ENCODE results near the gene LRCH1. TPM values are rescaled to one million over a fixed set of nuclear protein-coding genes. Genes with fewer than 3 reads are reported as not detected.

LRCH1 gene
- total and polyA plus RNA-seq, 2 of the 13 experiments (the other 11 are each of a cell fraction or from before 2014, with no cell fraction given), result 4.1 to 12.6 TPM

- TF ChIP-seq ATF4 (CRISPR knock-in tag; IDR thresholded peaks at IDR 0.05), result 0 out of 4 replicates have a peak, but pooled peaks of 1 of the 2 experiments have one; percentile 4
- TF ChIP-seq TEAD2 (CRISPR knock-in tag; IDR thresholded peaks at IDR 0.05), result no peak
- no peak for TF ChIP-seq AHR (CRISPR knock-in tag; IDR thresholded peaks at IDR 0.05)
- no peak for TF ChIP-seq ZSCAN29 (CRISPR knock-in tag; conservative IDR thresholded peaks at IDR 0.05)
- no peak for TF ChIP-seq PBX3 (CRISPR knock-in tag; IDR thresholded peaks at IDR 0.05; ENCODE audit: borderline replicate concordance)
- peak; percentile 18; the same call in 1 of the 2 replicates for TF ChIP-seq CHD4 (IDR thresholded peaks at IDR 0.05; ENCODE audit: borderline replicate concordance, low read length)
- no peak for TF ChIP-seq ZNF737 (CRISPR knock-in tag; IDR thresholded peaks at IDR 0.05; ENCODE audit: borderline replicate concordance)
Measured at GRCh38 chr13:46796129-46796514, 243.2 kb downstream of the LRCH1 start (continued).

DNA sequence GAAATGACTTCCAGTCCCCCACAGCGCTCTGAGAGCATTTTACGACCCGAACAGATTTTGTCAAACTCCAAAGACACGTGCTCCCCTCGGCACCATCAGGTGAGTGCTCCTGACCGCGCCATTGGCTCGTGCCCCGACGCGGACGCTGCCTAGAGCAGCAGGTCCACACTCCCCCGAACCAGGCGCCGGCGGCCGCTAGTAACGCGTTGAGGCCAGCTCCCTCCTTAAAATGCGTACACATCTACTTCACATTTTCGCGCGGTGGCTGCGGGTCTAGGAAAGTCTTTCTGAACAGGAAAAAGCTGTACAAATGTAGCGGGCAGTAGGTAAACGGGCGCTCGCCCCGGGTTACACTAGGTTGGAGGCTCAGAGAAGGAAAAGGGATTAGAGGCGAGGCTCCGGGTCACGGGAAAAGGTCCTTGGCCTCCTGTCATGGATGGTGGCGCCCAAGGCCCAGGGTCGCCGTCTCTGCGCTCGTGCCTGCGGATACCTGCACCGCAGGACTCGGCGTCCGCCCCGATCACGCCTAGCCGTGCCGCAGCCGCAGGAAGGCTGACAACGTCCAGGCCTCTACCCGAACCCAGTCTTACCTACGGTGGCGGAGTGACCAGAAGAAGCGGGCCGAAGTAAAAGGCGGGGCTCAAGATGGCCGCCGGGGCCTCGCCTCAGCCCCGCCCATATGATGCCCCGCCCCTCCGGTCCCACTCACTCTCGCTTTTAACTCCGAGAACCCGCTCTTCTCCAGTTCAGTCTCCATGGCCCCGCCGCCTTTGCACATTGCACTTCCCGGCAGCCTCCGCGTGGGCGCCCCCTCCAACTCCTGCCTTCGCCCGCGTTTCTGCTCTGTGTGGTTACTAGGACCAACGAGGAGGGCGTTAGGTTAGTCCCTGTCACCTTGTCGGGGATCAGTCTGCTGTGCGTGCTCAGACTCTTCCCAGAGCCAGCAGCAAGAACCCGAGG lies 243.8 kb downstream of the LRCH1 start, which contains the start of gene ESD:
ESD (minus strand) TSS at position 647 of the 960 bp plus-strand sequence. CDS start 5,748 bp downstream, outside the sequence.
- BruUV-seq (replicated peaks), result no TSS peak
- intact Hi-C loops (cut with micrococcal nuclease; ENCODE audit: unreplicated experiment), result loop anchor here (5.0 kb wide), 1 partner anchor 244 kb away; the partner anchor contains the start of gene LRCH1
- no peaks in the 10 kb centered on the region for H3K9me3 ChIP-seq (ENCODE audit: low read length)
- H3K4me1 ChIP-seq (ENCODE audit: insufficient read depth, low read length), result peaks cover 63% of the 10 kb centered on the region
- no peaks in the 10 kb centered on the region for H3K36me3 ChIP-seq (replicated peaks in 1 of 2; ENCODE audit: control insufficient read depth in 1 of 2, insufficient read depth in 2 of 2, low read length in 2 of 2)
- H3K27ac ChIP-seq (ENCODE audit: extremely low read length, insufficient read depth, low read length), result peak within 1 kb of the TSS; percentile 94
- H3K4me3 ChIP-seq (replicated peaks in 1 of 3; ENCODE audit: insufficient read depth in 1 of 3, low read depth in 2 of 3, low read length in 3 of 3), result peak within 1 kb of the TSS; percentile 60 to 95 (median 85)
- peak within 1 kb of the TSS; percentile 92 for H3K9ac ChIP-seq (ENCODE audit: insufficient read depth, low read depth, low read length)
- 1% methylated on average over 33 of the region's 77 CpGs for WGBS (ENCODE audit: low lambda C conversion rate)
- POLR2A ChIA-PET, result interaction anchor here (0.7 to 1.4 kb wide), 5 partner anchors 12 to 654 kb away, joined by 3 to 4 read pairs (median 3); no protein-coding TSS in a partner anchor
- DNase-seq (ENCODE audit: low spot score) (peak; percentile 90), FAIRE-seq (peak; percentile 74), ATAC-seq (peak; percentile 94)
- H4K20me1 ChIP-seq (ENCODE audit: insufficient read depth, low read length), result no peaks in the 10 kb centered on the region
- peak within 1 kb of the TSS; percentile 91 for H2AFZ ChIP-seq (ENCODE audit: low read length)
- no peaks in the 10 kb centered on the region; a peak in 1 of 5 replicates for H3K27me3 ChIP-seq (ENCODE audit: control insufficient read depth in 1 of 2, insufficient read depth in 2 of 2, low read length in 2 of 2)
- in situ Hi-C loops (cut with HindIII; ENCODE audit: extremely low pct_ligation_motif_present, low pct_unique_long_range_greater_than_20kb), result no loop called here
- H3K4me2 ChIP-seq (ENCODE audit: low read depth, low read length), result peak within 1 kb of the TSS; percentile 80
- CTCF ChIA-PET (ENCODE audit: low intra/inter-chr PET ratio, low total read pairs), result no interaction called here
- peaks cover 23% of the 10 kb centered on the region for H3K79me2 ChIP-seq (ENCODE audit: insufficient read depth, low read length)
- no peak; the same call in 1 of the 2 replicates for TF ChIP-seq ATF5 (CRISPR knock-in tag; IDR thresholded peaks at IDR 0.05; ENCODE audit: low read depth)
- peak; percentile 74 for TF ChIP-seq HOXA3 (CRISPR knock-in tag; IDR thresholded peaks at IDR 0.05)
- no peak for TF ChIP-seq ZFP82 (CRISPR knock-in tag; IDR thresholded peaks at IDR 0.05; ENCODE audit: borderline replicate concordance)
- TF ChIP-seq ZMYM2 (CRISPR knock-in tag; IDR thresholded peaks at IDR 0.05), result no peak; the same call in 1 of the 2 replicates
- no peak for TF ChIP-seq ZFP36 (IDR thresholded peaks at IDR 0.05; ENCODE audit: borderline replicate concordance, low read depth, low read length, partially characterized antibody)
- TF ChIP-seq, protein P1, sequence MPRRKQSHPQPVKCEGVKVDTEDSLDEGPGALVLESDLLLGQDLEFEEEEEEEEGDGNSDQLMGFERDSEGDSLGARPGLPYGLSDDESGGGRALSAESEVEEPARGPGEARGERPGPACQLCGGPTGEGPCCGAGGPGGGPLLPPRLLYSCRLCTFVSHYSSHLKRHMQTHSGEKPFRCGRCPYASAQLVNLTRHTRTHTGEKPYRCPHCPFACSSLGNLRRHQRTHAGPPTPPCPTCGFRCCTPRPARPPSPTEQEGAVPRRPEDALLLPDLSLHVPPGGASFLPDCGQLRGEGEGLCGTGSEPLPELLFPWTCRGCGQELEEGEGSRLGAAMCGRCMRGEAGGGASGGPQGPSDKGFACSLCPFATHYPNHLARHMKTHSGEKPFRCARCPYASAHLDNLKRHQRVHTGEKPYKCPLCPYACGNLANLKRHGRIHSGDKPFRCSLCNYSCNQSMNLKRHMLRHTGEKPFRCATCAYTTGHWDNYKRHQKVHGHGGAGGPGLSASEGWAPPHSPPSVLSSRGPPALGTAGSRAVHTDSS (CRISPR knock-in tag; conservative IDR thresholded peaks at IDR 0.05), result 0 out of 2 replicates have a peak, but pooled peaks have one; percentile 66
- no peak; the same call in 1 of the 2 replicates for TF ChIP-seq ZFP1 (CRISPR knock-in tag; IDR thresholded peaks at IDR 0.05)
- TF ChIP-seq ZNF740 (CRISPR knock-in tag; IDR thresholded peaks at IDR 0.05), result 0 out of 2 replicates have a peak, but pooled peaks have one; percentile 26
- no peak for TF ChIP-seq ZNF24 (IDR thresholded peaks at IDR 0.05)
- no peak; the same call in 1 of the 2 replicates for TF ChIP-seq ZFP41 (CRISPR knock-in tag; IDR thresholded peaks at IDR 0.05; ENCODE audit: borderline replicate concordance)

Measured in HepG2 (cell line).